Neural progenitor cell (in vitro differentiated cells): ENCODE data around the gene ALOX12B.

ENCODE experiments used
- EZH2 ChIP-seq: fragments of 200-600 bp; sonication (generic); IDR thresholded peaks from 2 replicates; pipeline ENCODE4 v1.6.1; 2017; ENCODE audit warnings: antibody characterized with exemption, mild to moderate bottlenecking, moderate library complexity
- EZH2phosphoT487 ChIP-seq: fragments of 200-600 bp; sonication (generic); IDR thresholded peaks from 2 replicates; pipeline ENCODE4 v1.6.1; 2017; ENCODE audit warnings: antibody characterized with exemption
- TF ChIP-seq, protein P1 (sequence below): fragments of 200-600 bp; sonication (generic); IDR thresholded peaks from 2 replicates; pipeline ENCODE4 v1.5.1; 2017; ENCODE audit warnings: antibody characterized with exemption, mild to moderate bottlenecking

DNA sequence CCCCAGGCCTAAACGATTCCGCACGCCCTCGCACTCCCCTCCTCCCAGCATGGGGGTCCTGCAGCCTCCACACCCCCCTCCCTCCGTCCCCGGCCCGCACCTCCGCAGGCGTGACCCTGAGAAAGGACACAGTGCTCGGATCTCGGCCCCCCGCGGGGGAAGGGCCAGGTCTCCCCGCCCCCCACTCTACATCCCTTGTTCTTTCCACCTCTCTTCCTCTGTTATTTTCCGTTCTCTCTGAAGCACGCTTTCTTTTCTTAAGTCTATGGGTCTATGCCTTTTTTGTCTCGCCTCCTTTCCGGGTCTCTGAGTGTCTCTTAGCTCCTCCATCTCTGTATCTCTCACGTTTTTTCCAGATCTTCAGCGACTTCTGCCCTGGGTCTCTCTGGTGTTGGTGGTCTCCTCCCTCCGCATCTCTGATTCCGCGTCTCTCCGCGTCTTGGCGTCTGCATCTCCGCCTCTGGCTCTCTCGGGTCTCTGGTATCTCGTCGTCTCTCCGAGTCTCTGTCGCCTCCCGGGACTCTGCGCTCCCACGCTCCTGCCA lies 38.5 kb upstream of the ALOX12B start:
- TF ChIP-seq, protein P1, sequence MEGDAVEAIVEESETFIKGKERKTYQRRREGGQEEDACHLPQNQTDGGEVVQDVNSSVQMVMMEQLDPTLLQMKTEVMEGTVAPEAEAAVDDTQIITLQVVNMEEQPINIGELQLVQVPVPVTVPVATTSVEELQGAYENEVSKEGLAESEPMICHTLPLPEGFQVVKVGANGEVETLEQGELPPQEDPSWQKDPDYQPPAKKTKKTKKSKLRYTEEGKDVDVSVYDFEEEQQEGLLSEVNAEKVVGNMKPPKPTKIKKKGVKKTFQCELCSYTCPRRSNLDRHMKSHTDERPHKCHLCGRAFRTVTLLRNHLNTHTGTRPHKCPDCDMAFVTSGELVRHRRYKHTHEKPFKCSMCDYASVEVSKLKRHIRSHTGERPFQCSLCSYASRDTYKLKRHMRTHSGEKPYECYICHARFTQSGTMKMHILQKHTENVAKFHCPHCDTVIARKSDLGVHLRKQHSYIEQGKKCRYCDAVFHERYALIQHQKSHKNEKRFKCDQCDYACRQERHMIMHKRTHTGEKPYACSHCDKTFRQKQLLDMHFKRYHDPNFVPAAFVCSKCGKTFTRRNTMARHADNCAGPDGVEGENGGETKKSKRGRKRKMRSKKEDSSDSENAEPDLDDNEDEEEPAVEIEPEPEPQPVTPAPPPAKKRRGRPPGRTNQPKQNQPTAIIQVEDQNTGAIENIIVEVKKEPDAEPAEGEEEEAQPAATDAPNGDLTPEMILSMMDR: no peak
- TF ChIP-seq EZH2 (no peak), EZH2phosphoT487 (no peak)
